OCI-LY3 (cell line): ENCODE measurements around the gene FMO4.

Experiments
- H2AFZ ChIP-seq: fragments of 200-600, 300-600 bp; shearing (Covaris generic); 2 replicates; pipeline ENCODE4 v1.6.0; 2014; ENCODE audit warnings: antibody characterized with exemption, low read depth, low read length
- H3K27ac ChIP-seq: fragments of 200-600, 300-600 bp; sonication (generic); 2 replicates; pipeline ENCODE4 v1.5.1; 2014; ENCODE audit warnings: mild to moderate bottlenecking, low read length, moderate library complexity, mixed read lengths
- H3K27me3 ChIP-seq: fragments of 200-600, 300-600 bp; sonication (generic); 2 replicates; pipeline ENCODE4 v1.6.1; 2014; ENCODE audit warnings: low read depth, low read length, mixed read lengths
- H3K36me3 ChIP-seq: fragments of 200-600, 300-600 bp; sonication (generic); replicated peaks from 2 replicates; pipeline ENCODE3; 2014; ENCODE audit warnings: low read depth, low read length, mixed read lengths
- H3K4me1 ChIP-seq: fragments of 300-600, 200-600 bp; sonication (generic); 2 replicates; pipeline ENCODE4 v1.6.1; 2014; ENCODE audit warnings: low read length, mixed read lengths
- H3K4me2 ChIP-seq: fragments of 200-600, 300-600 bp; sonication (generic); 2 replicates; pipeline ENCODE4 v1.6.1; 2014; ENCODE audit warnings: low read length, mixed read lengths
- H3K4me3 ChIP-seq: fragments of 300-600, 200-600 bp; sonication (generic); 2 replicates; pipeline ENCODE4 v1.5.1; 2014; ENCODE audit warnings: antibody characterized with exemption, mild to moderate bottlenecking, low read length, moderate library complexity
- H3K79me2 ChIP-seq: fragments of 300-600, 200-600 bp; shearing (Covaris generic); 2 replicates; pipeline ENCODE4 v1.6.1; 2014; ENCODE audit warnings: mild to moderate bottlenecking, low read length, mixed read lengths
- H3K9ac ChIP-seq: fragments of 300-600, 200-600 bp; shearing (Covaris generic); 2 replicates; pipeline ENCODE4 v1.6.0; 2014; ENCODE audit warnings: mild to moderate bottlenecking, low read length, moderate library complexity
- H3K9me3 ChIP-seq: fragments of 200-600, 300-600 bp; shearing (Covaris generic); 2 replicates; pipeline ENCODE4 v1.6.1; 2014; ENCODE audit warnings: low read length, mixed read lengths; ENCODE audit not compliant: insufficient read depth
- H4K20me1 ChIP-seq: fragments of 200-600, 300-600 bp; sonication (generic); 2 replicates; pipeline ENCODE4 v1.6.1; 2016; ENCODE audit warnings: low read length, mixed read lengths; ENCODE audit not compliant: insufficient read depth
- CTCF ChIP-seq: fragments of 200-600, 300-600 bp; sonication (generic); IDR thresholded peaks from 2 replicates; pipeline ENCODE4 v1.5.1; 2014; ENCODE audit warnings: antibody characterized with exemption, low read length, low read depth
- EZH2phosphoT487 ChIP-seq: fragments of 200-600 bp; shearing (Covaris generic); IDR thresholded peaks from 2 replicates; pipeline ENCODE4 v1.6.1; 2018; ENCODE audit warnings: antibody characterized with exemption, mixed run types, low read depth

FMO4 gene

DNA sequence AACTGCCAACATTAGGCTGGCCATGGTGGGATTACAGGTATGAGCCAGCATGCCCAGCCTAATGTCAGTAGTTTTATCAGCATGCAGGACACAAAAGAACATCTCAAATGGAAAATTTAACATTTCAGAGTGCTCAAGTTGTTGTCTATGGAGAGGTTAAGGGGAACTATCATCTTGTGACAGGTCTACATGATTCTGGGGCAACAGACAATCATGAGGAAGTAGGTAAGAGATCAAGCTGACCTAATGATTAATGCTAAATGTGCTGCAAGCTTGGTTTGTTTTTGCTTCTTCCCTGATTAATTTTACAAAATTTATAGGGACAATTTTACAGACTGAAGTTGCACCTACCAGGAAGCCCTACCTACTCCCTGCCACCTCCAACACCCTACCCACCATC lies 36.6 kb downstream of the FMO4 start:
- no peaks in the 10 kb centered on the region for H3K79me2 ChIP-seq
- H3K27me3 ChIP-seq = no peaks in the 10 kb centered on the region
- TF ChIP-seq CTCF = no peak
- H3K36me3 ChIP-seq = no peaks in the 10 kb centered on the region
- H3K4me2 ChIP-seq = no peak overlapping the region
- no peak overlapping the region for H2AFZ ChIP-seq
- H3K27ac ChIP-seq = no peak overlapping the region
- H3K9ac ChIP-seq = no peak overlapping the region
- no peaks in the 10 kb centered on the region for H3K4me1 ChIP-seq
- H3K4me3 ChIP-seq = no peak overlapping the region
- H3K9me3 ChIP-seq = no peaks in the 10 kb centered on the region
- H4K20me1 ChIP-seq = no peaks in the 10 kb centered on the region

- Histone ChIP-seq H3K4me1 (no peaks in the 10 kb centered on the region), H3K27me3 (no peaks in the 10 kb centered on the region), H3K36me3 (no peaks in the 10 kb centered on the region), H4K20me1 (no peaks in the 10 kb centered on the region), H3K4me3 (no peak overlapping the region), H3K79me2 (no peaks in the 10 kb centered on the region), H3K27ac (no peak overlapping the region), H3K4me2 (no peak overlapping the region), H3K9me3 (no peaks in the 10 kb centered on the region), H3K9ac (no peak overlapping the region), H2AFZ (no peak overlapping the region)
- TF ChIP-seq CTCF = no peak
- no peak for TF ChIP-seq EZH2phosphoT487
These were observed 38.0 kb downstream of the FMO4 start for GRCh38 chr1:171351961-171352360.

- Histone ChIP-seq H3K79me2 (no peaks in the 10 kb centered on the region), H3K36me3 (no peaks in the 10 kb centered on the region), H3K27ac (no peak overlapping the region), H3K9ac (no peak overlapping the region), H3K4me2 (no peak overlapping the region), H3K4me3 (no peak overlapping the region), H3K27me3 (no peaks in the 10 kb centered on the region), H3K9me3 (no peaks in the 10 kb centered on the region), H2AFZ (no peak overlapping the region), H3K4me1 (no peaks in the 10 kb centered on the region), H4K20me1 (no peaks in the 10 kb centered on the region)
- TF ChIP-seq CTCF (no peak), EZH2phosphoT487 (no peak)
These were observed 38.6 kb downstream of the FMO4 start for GRCh38 chr1:171352554-171352953.

DNA sequence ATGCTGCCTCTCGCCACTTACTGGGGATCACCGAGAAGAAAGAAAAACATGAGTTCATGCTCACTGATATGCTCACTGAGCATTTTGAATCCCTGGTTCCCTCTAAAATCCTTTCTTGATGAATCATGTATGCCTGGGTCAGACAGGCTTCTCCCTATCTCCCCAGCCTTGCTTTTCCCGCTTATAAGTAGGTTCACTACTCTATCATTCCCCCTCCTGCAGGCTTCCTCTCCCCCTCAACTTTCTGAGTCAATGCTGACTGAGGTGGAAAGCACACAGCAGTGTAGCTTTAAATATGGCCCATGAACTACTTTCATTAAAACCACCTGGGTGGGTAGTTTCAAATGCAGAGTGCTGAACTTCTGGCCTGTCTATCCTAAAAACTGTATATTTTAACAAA lies 41.7 kb downstream of the FMO4 start:
- H3K4me1 ChIP-seq = no peaks in the 10 kb centered on the region
- no peak overlapping the region for H3K27ac ChIP-seq
- H3K79me2 ChIP-seq = no peaks in the 10 kb centered on the region
- no peak for TF ChIP-seq CTCF
- TF ChIP-seq EZH2phosphoT487 = no peak
- H3K4me3 ChIP-seq = no peak overlapping the region
- no peak overlapping the region for H2AFZ ChIP-seq
- H3K27me3 ChIP-seq = no peaks in the 10 kb centered on the region
- H4K20me1 ChIP-seq = no peaks in the 10 kb centered on the region
- H3K36me3 ChIP-seq = no peaks in the 10 kb centered on the region
- no peak overlapping the region for H3K9ac ChIP-seq
- H3K4me2 ChIP-seq = no peak overlapping the region
- H3K9me3 ChIP-seq = no peaks in the 10 kb centered on the region
